Measurements from ENCODE around the gene RAB4B.
A peak's percentile ranks its signal among the peaks of the same experiment; 100 is the strongest.
"Not testable (repeated sequence)": the region's sequence is repeated elsewhere in the genome, so short reads cannot be mapped to it uniquely, and the experiment has no call there.

RAB4B gene

GRCh38 chr19:40777645-40777936, 456 bp upstream of the RAB4B start:
- DNase-seq (ENCODE audit: low read depth in 1 of 2, low spot score in 1 of 2) = no peak

- no peak for DNase-seq (ENCODE audit: low read depth in 1 of 2, low spot score in 1 of 2)
Observed at GRCh38 chr19:40778706-40779284, 748 bp downstream of the RAB4B start.

- no peak for DNase-seq (ENCODE audit: low read depth in 1 of 2, low spot score in 1 of 2)
Observed at GRCh38 chr19:40780582-40780981, 2.5 kb downstream of the RAB4B start.

- DNase-seq (ENCODE audit: low read depth in 1 of 2, low spot score in 1 of 2) = no peak
Observed at GRCh38 chr19:40781140-40781539, 3.1 kb downstream of the RAB4B start.

- DNase-seq (ENCODE audit: low read depth in 1 of 2, low spot score in 1 of 2) = no peak
Observed at GRCh38 chr19:40783711-40784110, 5.7 kb downstream of the RAB4B start.

- not testable (repeated sequence) for DNase-seq (ENCODE audit: low read depth in 1 of 2, low spot score in 1 of 2)
Observed at GRCh38 chr19:40784146-40784545, 6.1 kb downstream of the RAB4B start.

GRCh38 chr19:40785526-40785925, 7.5 kb downstream of the RAB4B start:
- DNase-seq (ENCODE audit: low read depth in 1 of 2, low spot score in 1 of 2) = no peak

GRCh38 chr19:40786060-40787037, 8.3 kb downstream of the RAB4B start:
- DNase-seq (ENCODE audit: low read depth in 1 of 2, low spot score in 1 of 2) = no peak

GRCh38 chr19:40791349-40791748, 13.3 kb downstream of the RAB4B start:
- DNase-seq (ENCODE audit: low read depth in 1 of 2, low spot score in 1 of 2) = no peak

- DNase-seq (ENCODE audit: low read depth in 1 of 2, low spot score in 1 of 2) = no peak
Observed at GRCh38 chr19:40791996-40792395, 13.9 kb downstream of the RAB4B start.

GRCh38 chr19:40797166-40797962, 19.3 kb downstream of the RAB4B start:
- no peak for DNase-seq (ENCODE audit: low read depth in 1 of 2, low spot score in 1 of 2)

- DNase-seq (ENCODE audit: low read depth in 1 of 2, low spot score in 1 of 2) = peak; percentile 40 to 42
Observed at GRCh38 chr19:40797963-40798682, 20.1 kb downstream of the RAB4B start.

GRCh38 chr19:40798683-40799557, 20.9 kb downstream of the RAB4B start, which contains the start of gene EGLN2:
Gene EGLN2 (plus strand): TSS chr19:40799191. CDS start chr19:40800573, 1,382 bp downstream.
- DNase-seq (ENCODE audit: low read depth in 1 of 2, low spot score in 1 of 2) = peak; percentile 100

- DNase-seq (ENCODE audit: low read depth in 1 of 2, low spot score in 1 of 2) = no peak
Observed at GRCh38 chr19:40799558-40800338, 21.7 kb downstream of the RAB4B start.

- no peak for DNase-seq (ENCODE audit: low read depth in 1 of 2, low spot score in 1 of 2)
Observed at GRCh38 chr19:40800339-40800996, 22.4 kb downstream of the RAB4B start.

- no peak for DNase-seq (ENCODE audit: low read depth in 1 of 2, low spot score in 1 of 2)
Observed at GRCh38 chr19:40800997-40801377, 22.9 kb downstream of the RAB4B start.

GRCh38 chr19:40801426-40802299, 23.6 kb downstream of the RAB4B start:
- no peak for DNase-seq (ENCODE audit: low read depth in 1 of 2, low spot score in 1 of 2)
